ENCODE data around the gene NGEF.

Gene NGEF

DNA sequence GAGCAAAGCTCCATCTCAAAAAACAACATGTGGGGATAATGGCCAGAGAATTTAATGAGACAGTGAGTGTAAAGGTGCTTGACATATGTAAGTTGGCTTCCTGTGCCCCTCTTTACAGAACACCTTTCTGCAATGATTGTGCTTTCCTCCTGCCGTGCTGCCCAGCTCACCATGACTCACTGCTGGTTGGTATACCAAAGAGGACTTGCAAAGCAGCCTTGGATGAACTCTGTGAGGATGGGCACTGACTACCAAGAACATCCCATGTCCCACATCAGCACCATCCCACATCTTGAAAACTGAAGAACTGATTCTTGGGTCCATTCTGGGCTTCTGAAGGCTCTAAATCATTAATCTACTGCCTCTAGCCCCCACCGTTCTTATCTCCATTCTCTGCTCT lies 52.2 kb downstream of the NGEF start:
- Histone ChIP-seq H3K4me1 (ENCODE audit: control insufficient read depth, insufficient read depth, low read length) (no peaks in the 10 kb centered on the region), H3K9me3 (ENCODE audit: control insufficient read depth, insufficient read depth, low read depth, low read length) (no peaks in the 10 kb centered on the region), H3K4me3 (ENCODE audit: low read depth, low read length) (no peak overlapping the region), H3K36me3 (ENCODE audit: control insufficient read depth in 2 of 2, insufficient read depth in 1 of 2, low read length in 2 of 2) (no peaks in the 10 kb centered on the region), H3K27ac (ENCODE audit: extremely low read depth, low read depth, low read length) (no peak overlapping the region)
- CTCF ChIA-PET = no interaction called here
- TF ChIP-seq SCRT2 (tag by site-specific recombination; IDR thresholded peaks at IDR 0.05) = no peak
- POLR2A ChIA-PET = no interaction called here

GRCh38 chr2:232959139-232959538 lies 53.9 kb downstream of the NGEF start:
- TF ChIP-seq KLF10 (tag by site-specific recombination; IDR thresholded peaks at IDR 0.05) = no peak
- TF ChIP-seq, protein P1, sequence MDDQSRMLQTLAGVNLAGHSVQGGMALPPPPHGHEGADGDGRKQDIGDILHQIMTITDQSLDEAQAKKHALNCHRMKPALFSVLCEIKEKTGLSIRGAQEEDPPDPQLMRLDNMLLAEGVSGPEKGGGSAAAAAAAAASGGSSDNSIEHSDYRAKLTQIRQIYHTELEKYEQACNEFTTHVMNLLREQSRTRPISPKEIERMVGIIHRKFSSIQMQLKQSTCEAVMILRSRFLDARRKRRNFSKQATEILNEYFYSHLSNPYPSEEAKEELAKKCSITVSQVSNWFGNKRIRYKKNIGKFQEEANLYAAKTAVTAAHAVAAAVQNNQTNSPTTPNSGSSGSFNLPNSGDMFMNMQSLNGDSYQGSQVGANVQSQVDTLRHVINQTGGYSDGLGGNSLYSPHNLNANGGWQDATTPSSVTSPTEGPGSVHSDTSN (CRISPR knock-in tag; IDR thresholded peaks at IDR 0.05) = no peak
- TF ChIP-seq ZNF112 (tag by site-specific recombination; IDR thresholded peaks at IDR 0.05) = no peak
- TF ChIP-seq ZSCAN23 (tag by site-specific recombination; IDR thresholded peaks at IDR 0.05) = no peak
- no peak for TF ChIP-seq ZNF292 (tag by site-specific recombination; IDR thresholded peaks at IDR 0.05; ENCODE audit: borderline replicate concordance, low read depth)
- TF ChIP-seq FEZF1 (tag by site-specific recombination; IDR thresholded peaks at IDR 0.05) = no peak
- TF ChIP-seq ZNF677 (tag by site-specific recombination; IDR thresholded peaks at IDR 0.05) = no peak
- no peak for TF ChIP-seq ZBTB21 (tag by site-specific recombination; IDR thresholded peaks at IDR 0.05)
- TF ChIP-seq GLIS1 (tag by site-specific recombination; IDR thresholded peaks at IDR 0.05) = no peak
- TF ChIP-seq IKZF3 (tag by site-specific recombination; IDR thresholded peaks at IDR 0.05) = no peak
- TF ChIP-seq, protein P2, sequence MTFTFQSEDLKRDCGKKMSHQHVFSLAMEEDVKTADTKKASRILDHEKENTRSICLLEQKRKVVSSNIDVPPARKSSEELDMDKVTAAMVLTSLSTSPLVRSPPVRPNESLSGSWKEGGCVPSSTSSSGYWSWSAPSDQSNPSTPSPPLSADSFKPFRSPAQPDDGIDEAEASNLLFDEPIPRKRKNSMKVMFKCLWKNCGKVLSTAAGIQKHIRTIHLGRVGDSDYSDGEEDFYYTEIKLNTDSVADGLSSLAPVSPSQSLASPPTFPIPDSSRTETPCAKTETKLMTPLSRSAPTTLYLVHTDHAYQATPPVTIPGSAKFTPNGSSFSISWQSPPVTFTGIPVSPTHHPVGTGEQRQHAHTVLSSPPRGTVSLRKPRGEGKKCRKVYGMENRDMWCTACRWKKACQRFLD (tag by site-specific recombination; IDR thresholded peaks at IDR 0.05) = no peak
- no peak for TF ChIP-seq ZNF214 (tag by site-specific recombination; IDR thresholded peaks at IDR 0.05; ENCODE audit: borderline replicate concordance)
- TF ChIP-seq KLF9 (tag by site-specific recombination; IDR thresholded peaks at IDR 0.05; ENCODE audit: low read depth) = no peak
- TF ChIP-seq WT1 (tag by site-specific recombination; IDR thresholded peaks at IDR 0.05) = no peak
- no peak for TF ChIP-seq MZF1 (tag by site-specific recombination; IDR thresholded peaks at IDR 0.05; ENCODE audit: borderline replicate concordance)
- TF ChIP-seq ZNF248 (tag by site-specific recombination; IDR thresholded peaks at IDR 0.05) = no peak
- Histone ChIP-seq H3K4me3 (ENCODE audit: low read depth, low read length) (no peak overlapping the region), H3K36me3 (ENCODE audit: control insufficient read depth in 2 of 2, insufficient read depth in 1 of 2, low read length in 2 of 2) (no peaks in the 10 kb centered on the region), H3K9me3 (ENCODE audit: control insufficient read depth, insufficient read depth, low read depth, low read length) (no peaks in the 10 kb centered on the region), H3K27ac (ENCODE audit: extremely low read depth, low read depth, low read length) (no peak overlapping the region), H3K4me1 (ENCODE audit: control insufficient read depth, insufficient read depth, low read length) (no peaks in the 10 kb centered on the region)
- ChIA-PET POLR2A (no interaction called here), CTCF (no interaction called here)

DNA sequence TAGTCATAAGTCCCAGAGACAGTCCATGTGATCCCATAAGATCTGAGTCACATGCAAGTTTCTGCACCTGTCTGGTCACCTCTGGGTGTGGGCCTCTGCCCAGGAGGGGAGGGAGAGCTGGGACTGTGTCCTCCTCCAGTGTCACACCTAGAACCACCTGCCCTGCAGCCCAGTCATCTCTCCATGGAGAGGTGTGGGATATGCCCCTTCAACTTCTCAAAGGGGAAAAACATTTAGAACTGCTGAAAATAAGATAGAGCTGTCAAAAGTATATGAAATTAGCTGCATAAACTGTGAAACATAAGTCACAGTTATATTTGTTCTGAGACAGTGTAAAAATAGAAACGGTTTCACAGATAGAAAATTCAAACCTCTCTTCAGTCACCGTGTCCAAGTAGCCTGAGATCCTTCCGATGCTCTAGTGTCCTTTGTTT lies 55.4 kb downstream of the NGEF start:
- Histone ChIP-seq H3K4me1 (ENCODE audit: control insufficient read depth, insufficient read depth, low read length) (no peaks in the 10 kb centered on the region), H3K36me3 (ENCODE audit: control insufficient read depth in 2 of 2, insufficient read depth in 1 of 2, low read length in 2 of 2) (no peaks in the 10 kb centered on the region), H3K27ac (ENCODE audit: extremely low read depth, low read depth, low read length) (no peak overlapping the region), H3K9me3 (ENCODE audit: control insufficient read depth, insufficient read depth, low read depth, low read length) (no peaks in the 10 kb centered on the region), H3K4me3 (ENCODE audit: low read depth, low read length) (no peak overlapping the region)
- CTCF ChIA-PET = interaction anchor here (0.6 to 1.5 kb wide), 2 partner anchors 96 to 141 kb away, joined by 5 to 6 read pairs; no protein-coding TSS in a partner anchor
- POLR2A ChIA-PET = no interaction called here
- no peak for TF ChIP-seq ZBTB44 (tag by site-specific recombination; IDR thresholded peaks at IDR 0.05)
- no peak for TF ChIP-seq ZNF155 (tag by site-specific recombination; IDR thresholded peaks at IDR 0.05)
- TF ChIP-seq ZNF837 (tag by site-specific recombination; IDR thresholded peaks at IDR 0.05) = no peak
- TF ChIP-seq ZNF248 (tag by site-specific recombination; IDR thresholded peaks at IDR 0.05) = no peak
- TF ChIP-seq ZFP37 (tag by site-specific recombination; IDR thresholded peaks at IDR 0.05) = no peak
- TF ChIP-seq ZNF639 (tag by site-specific recombination; IDR thresholded peaks at IDR 0.05) = no peak
- no peak for TF ChIP-seq ZNF701 (tag by site-specific recombination; IDR thresholded peaks at IDR 0.05)
- TF ChIP-seq ZNF792 (tag by site-specific recombination; IDR thresholded peaks at IDR 0.05) = no peak
- TF ChIP-seq, protein P3, sequence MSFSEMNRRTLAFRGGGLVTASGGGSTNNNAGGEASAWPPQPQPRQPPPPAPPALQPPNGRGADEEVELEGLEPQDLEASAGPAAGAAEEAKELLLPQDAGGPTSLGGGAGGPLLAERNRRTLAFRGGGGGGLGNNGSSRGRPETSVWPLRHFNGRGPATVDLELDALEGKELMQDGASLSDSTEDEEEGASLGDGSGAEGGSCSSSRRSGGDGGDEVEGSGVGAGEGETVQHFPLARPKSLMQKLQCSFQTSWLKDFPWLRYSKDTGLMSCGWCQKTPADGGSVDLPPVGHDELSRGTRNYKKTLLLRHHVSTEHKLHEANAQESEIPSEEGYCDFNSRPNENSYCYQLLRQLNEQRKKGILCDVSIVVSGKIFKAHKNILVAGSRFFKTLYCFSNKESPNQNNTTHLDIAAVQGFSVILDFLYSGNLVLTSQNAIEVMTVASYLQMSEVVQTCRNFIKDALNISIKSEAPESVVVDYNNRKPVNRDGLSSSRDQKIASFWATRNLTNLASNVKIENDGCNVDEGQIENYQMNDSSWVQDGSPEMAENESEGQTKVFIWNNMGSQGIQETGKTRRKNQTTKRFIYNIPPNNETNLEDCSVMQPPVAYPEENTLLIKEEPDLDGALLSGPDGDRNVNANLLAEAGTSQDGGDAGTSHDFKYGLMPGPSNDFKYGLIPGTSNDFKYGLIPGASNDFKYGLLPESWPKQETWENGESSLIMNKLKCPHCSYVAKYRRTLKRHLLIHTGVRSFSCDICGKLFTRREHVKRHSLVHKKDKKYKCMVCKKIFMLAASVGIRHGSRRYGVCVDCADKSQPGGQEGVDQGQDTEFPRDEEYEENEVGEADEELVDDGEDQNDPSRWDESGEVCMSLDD (tag by site-specific recombination; IDR thresholded peaks at IDR 0.05) = no peak
- TF ChIP-seq ZNF354C (tag by site-specific recombination; IDR thresholded peaks at IDR 0.05; ENCODE audit: borderline replicate concordance, low read depth) = no peak

All from HEK293 (cell line).